GM12865 (cell line): ENCODE data around the gene C2orf68.

Experiments
- DNase-seq: peaks from one replicate; pipeline ENCODE4 v3.0.0; 2010; ENCODE audit warnings: low read depth
- H3K4me3 ChIP-seq: 2 replicates; pipeline ENCODE4 v1.5.1; 2011; ENCODE audit warnings: mild to moderate bottlenecking, low read depth, low read length, control low read depth
- CTCF ChIP-seq: IDR thresholded peaks from 2 replicates; pipeline ENCODE4 v1.5.1; 2011; ENCODE audit warnings: low read length, control low read depth, low read depth, inconsistent platforms; ENCODE audit not compliant: insufficient read depth; ENCODE audit errors: missing control alignments

Gene C2orf68

GRCh38 chr2:85584857-85585780, 26.7 kb downstream of the C2orf68 start:
- TF ChIP-seq CTCF = no peak
- DNase-seq = peak; percentile 50

DNA sequence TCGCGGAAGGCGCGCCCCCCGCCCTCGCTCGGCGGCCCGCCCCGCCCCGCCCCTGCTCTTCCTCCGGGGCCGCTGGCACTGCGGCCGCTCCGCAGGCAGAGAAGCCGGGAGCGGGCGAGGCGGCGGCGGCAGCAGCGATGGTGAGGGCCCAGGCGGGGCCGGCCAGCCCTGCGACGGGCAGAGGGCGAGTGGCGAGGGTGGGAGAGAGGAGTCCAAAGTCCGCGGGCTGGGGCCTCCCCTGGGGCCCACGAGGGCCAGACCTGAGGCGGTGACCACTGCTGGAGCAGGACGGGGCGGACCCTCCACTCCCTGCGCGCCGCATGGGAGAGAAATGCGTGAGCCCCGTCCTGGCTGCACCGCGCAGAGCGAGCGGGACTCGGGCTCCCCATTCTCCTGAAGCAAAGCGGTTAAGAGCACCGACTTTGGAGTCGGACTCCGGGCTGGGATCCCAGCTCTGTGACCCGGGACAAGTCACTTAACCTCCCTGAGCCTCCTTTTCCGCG, 27.5 kb downstream of the C2orf68 start, which contains the start of gene VAMP5:
TSS of gene VAMP5 (plus strand) at position 78 of the 503 bp plus-strand sequence. CDS start at position 138, 60 bp downstream.
- no peak for DNase-seq
- TF ChIP-seq CTCF = no peak
- peak within 1 kb of the TSS; percentile 60 for H3K4me3 ChIP-seq

More at GRCh38 chr2:85584857-85585780, 26.7 kb downstream of the C2orf68 start:
- H3K4me3 ChIP-seq = peak overlapping the region; percentile 60

DNA sequence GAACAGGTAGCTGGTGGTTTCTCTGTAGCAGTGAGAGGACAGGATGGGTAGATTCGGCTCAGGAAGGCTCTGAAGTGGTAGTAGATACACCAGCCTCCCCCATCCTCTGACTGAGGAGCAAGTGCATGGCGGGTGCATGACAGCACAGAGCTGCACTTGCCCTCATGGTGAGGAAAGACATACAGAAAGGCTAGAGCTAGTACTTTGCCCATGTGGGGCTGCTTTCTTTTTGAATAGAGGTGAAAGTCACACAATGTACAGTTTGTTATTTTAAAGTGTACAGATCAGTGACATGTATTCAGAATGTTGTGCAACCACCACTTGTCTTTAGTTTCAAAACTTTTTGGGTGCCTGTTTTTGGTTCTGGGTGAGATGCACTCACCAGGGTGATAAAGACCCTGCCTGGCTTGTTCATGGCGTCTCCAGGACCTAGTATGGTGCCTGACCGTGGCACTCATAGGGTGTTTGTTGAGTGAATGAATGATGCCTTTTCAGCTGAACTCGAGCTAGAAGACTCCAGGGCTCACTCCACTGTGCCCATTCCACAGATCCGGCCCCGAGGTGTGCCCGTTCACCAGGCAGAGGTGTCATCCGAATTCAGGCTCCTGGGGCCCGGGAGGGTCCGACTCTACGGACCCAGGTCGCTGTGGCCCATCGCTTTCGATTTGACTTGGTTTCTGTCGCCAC, 28.1 kb downstream of the C2orf68 start:
- peak; percentile 74 for DNase-seq
- TF ChIP-seq CTCF = no peak
- H3K4me3 ChIP-seq = peak overlapping the region; percentile 60

DNA sequence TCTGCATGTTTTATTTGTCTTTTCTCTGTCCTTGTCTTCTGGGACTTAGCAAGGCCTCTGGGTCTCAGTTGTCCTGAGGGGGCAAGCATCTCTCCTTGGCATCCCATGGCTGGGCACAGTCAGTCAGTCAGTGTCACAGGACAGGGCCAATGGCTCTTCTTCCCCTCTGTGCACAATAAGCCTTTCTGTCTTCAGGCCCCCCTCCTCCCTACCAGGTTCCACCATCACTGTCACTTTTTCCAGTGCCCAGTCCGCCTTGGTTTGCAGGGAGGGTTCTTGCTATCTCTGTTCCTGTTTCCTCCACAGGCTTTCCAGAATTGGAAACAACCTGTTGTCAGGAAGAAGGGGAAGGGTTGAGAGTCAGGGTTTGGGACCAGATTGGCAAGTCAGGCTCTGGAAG, 29.4 kb downstream of the C2orf68 start:
- TF ChIP-seq CTCF = no peak
- DNase-seq = no peak
- H3K4me3 ChIP-seq = no peak overlapping the region

DNA sequence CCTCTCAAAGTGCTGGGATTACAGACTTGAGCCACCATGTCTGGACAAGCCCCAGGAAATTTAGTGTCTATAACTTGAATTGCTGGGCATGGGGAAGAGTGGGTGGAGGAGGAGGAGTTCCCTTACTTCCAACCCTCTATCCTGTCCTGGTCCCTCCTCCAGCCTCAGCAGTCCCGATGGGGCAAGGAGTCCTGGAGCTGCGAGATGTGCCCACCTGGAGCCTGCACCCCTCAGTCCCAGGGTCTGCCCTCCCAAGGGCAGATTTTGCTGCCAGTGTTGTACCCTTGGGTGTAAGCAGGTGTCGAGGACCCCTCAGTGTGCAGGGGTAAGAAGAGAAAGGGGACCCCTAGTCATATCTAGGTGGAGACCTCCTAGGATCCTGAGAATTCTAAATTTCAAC, 31.7 kb downstream of the C2orf68 start:
- no peak overlapping the region for H3K4me3 ChIP-seq
- no peak for TF ChIP-seq CTCF
- DNase-seq = no peak

DNA sequence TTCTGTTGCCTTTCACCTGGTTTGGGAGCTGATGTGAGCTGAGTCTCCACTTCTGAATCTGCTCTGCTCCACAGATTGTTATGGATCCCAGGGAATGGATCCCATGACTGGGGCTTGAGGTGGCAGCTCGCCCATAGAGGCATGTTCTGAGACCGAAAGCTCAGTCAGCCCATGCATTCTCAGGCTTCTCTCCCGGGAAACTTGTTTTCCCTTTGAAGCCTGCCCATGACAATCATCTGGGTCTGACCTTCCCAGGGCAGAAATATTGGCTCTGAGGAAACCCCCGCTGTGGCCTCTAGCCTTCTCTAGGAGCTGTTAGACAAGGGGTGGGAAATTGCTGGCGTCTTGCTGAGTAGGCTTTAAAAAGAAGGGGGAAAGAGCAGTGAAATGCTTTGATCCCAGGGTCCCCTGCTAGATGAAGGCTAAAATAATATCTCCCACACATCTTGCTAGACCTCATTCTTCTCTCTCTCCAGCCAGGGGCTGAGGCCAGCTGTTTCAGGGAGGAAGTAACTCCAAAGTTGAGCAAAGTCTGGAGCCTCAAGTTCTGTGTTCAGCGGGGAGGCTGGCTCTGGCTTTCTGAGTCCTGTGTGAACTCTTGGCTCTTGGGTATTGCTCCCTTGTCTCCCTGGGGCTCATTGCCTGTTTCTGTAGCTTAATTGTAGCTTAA, 32.5 kb downstream of the C2orf68 start:
- peak overlapping the region; percentile 83 for H3K4me3 ChIP-seq
- no peak for DNase-seq
- TF ChIP-seq CTCF = no peak
